WERI-Rb-1 (cell line): Measurements from ENCODE around the gene DPH1.

ENCODE experiments used
- DNase-seq: peaks from one replicate; pipeline ENCODE4 v3.0.0-alpha.2; 2020
- H3K27ac ChIP-seq: fragments of 250-450 bp; sonication (Bioruptor Pico); 2 replicates; pipeline ENCODE4 v1.5.1; 2020; ENCODE audit warnings: mild to moderate bottlenecking, moderate library complexity
- H3K27me3 ChIP-seq: fragments of 250-450 bp; sonication (Bioruptor Pico); 2 replicates; pipeline ENCODE4 v1.5.1; 2021; ENCODE audit warnings: mild to moderate bottlenecking, low read depth, moderate library complexity; ENCODE audit not compliant: insufficient read depth, severe bottlenecking
- H3K36me3 ChIP-seq: fragments of 250-450 bp; sonication (Bioruptor Pico); 2 replicates; pipeline ENCODE4 v1.5.1; 2020; ENCODE audit warnings: mild to moderate bottlenecking, moderate library complexity
- H3K4me3 ChIP-seq: 2 replicates; pipeline ENCODE4 v1.5.1; 2011; ENCODE audit warnings: low read depth, mild to moderate bottlenecking, control low read depth, low read length
- H3K9me3 ChIP-seq: fragments of 250-450 bp; sonication (Bioruptor Pico); 2 replicates; pipeline ENCODE4 v1.5.1; 2021; ENCODE audit warnings: mild to moderate bottlenecking, moderate library complexity; ENCODE audit not compliant: severe bottlenecking
- TF ChIP-seq, protein P1 (sequence below): IDR thresholded peaks from 2 replicates; pipeline ENCODE4 v1.5.1; 2011; ENCODE audit warnings: low read depth, mild to moderate bottlenecking, control low read depth, inconsistent platforms, low read length

Gene DPH1

DNA sequence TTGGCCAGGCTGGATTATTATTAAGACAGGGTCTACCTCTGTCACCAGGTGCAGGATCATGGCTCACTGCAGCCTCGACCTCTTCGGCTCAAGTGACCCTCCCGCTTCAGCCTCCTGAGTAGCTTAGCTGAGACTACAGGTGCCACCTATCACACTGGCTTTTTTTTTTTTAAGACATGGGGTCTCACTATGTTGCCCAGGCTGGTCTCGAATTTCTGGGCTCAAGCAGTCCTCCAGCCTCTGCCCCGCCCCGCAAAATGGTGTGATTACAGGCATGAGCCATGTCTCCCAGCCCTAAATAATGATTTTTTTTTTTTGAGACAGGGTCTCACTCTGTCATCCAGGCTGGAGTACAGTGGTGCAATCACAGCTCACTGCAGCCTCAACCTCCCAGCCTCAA is 17.6 kb downstream of the DPH1 start:
- Histone ChIP-seq H3K36me3 (peaks cover 24% of the 10 kb centered on the region), H3K27me3 (peaks cover 13% of the 10 kb centered on the region), H3K4me3 (no peak overlapping the region), H3K9me3 (no peaks in the 10 kb centered on the region), H3K27ac (no peak overlapping the region)
- DNase-seq = no peak
- TF ChIP-seq, protein P1, sequence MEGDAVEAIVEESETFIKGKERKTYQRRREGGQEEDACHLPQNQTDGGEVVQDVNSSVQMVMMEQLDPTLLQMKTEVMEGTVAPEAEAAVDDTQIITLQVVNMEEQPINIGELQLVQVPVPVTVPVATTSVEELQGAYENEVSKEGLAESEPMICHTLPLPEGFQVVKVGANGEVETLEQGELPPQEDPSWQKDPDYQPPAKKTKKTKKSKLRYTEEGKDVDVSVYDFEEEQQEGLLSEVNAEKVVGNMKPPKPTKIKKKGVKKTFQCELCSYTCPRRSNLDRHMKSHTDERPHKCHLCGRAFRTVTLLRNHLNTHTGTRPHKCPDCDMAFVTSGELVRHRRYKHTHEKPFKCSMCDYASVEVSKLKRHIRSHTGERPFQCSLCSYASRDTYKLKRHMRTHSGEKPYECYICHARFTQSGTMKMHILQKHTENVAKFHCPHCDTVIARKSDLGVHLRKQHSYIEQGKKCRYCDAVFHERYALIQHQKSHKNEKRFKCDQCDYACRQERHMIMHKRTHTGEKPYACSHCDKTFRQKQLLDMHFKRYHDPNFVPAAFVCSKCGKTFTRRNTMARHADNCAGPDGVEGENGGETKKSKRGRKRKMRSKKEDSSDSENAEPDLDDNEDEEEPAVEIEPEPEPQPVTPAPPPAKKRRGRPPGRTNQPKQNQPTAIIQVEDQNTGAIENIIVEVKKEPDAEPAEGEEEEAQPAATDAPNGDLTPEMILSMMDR = no peak

DNA sequence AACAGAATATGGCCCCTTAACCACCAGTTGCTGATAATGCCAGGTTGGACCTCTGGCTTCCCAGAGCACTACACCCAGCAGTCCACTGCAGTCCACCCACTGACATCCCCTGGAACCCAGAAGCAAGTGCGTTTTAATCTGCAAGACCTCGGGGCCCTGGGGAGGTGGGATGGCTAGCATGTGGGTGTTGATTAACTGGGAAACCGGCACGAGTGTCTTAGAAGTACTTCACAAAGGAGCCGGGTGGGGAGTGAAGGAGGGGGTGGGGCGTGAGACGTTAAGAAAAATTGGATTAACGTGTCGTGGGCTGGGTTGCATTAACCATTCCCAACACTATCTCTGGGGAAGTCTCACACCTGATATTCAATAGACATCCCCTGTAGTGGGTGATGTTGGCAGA is 18.9 kb downstream of the DPH1 start:
- no peak overlapping the region for H3K27ac ChIP-seq
- TF ChIP-seq, protein P1 = no peak
- peaks cover 16% of the 10 kb centered on the region for H3K27me3 ChIP-seq
- H3K9me3 ChIP-seq = no peaks in the 10 kb centered on the region
- DNase-seq = no peak
- peak overlapping the region; percentile 67 for H3K4me3 ChIP-seq
- peaks cover 11% of the 10 kb centered on the region for H3K36me3 ChIP-seq

DNA sequence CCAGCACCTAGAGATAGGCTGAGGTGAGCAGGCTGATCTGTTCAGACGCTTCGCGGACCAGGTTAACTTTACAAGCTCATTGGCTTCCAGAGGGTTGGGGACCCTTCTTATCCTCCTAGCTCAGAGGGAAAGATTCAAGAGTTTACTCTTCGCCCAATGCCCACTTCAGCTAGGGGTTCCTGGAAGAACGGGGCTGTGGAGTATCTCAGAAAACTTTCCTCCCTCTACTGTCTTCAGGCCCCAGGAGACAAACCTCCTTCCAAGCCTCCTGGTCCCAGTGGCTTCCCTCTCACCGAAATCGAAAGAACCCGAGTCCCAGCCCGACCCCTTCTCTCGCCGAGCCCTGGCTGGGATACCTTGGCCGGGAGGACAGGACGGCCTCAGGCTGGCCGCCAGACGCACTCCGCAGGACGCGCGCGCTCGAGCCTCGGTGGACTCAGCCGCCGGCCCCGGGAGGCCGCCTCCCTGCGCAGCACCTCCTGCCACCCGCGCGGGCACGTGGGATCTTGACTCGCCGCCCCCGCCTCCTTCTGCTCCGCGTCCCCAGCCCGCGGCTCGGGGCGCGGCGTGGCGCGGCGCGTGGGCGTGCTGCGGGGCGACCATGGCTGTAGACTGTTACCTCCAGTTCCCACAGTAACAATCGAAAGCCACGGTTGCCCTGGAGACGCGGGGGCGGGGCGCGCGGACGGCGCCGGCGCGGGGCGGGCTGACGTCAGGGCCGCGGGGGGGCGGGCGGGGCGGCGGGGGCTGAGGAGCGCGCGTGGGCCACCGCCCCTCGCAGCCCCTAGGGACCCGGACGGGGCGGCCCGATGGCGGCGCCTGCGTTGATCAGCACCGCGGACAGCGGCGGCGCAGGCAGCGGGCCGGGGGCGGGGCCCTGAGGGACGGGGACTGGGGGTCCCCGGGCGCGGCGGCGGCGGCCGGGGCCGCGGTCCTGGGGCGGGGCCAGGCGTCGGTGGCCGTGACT is 19.7 kb downstream of the DPH1 start:
- H3K9me3 ChIP-seq = no peaks in the 10 kb centered on the region
- H3K27ac ChIP-seq = peak overlapping the region; percentile 80
- H3K36me3 ChIP-seq = peaks cover 3% of the 10 kb centered on the region
- peaks cover 16% of the 10 kb centered on the region for H3K27me3 ChIP-seq
- H3K4me3 ChIP-seq = peak overlapping the region; percentile 67
- TF ChIP-seq, protein P1 = no peak
- DNase-seq = peak; percentile 83

DNA sequence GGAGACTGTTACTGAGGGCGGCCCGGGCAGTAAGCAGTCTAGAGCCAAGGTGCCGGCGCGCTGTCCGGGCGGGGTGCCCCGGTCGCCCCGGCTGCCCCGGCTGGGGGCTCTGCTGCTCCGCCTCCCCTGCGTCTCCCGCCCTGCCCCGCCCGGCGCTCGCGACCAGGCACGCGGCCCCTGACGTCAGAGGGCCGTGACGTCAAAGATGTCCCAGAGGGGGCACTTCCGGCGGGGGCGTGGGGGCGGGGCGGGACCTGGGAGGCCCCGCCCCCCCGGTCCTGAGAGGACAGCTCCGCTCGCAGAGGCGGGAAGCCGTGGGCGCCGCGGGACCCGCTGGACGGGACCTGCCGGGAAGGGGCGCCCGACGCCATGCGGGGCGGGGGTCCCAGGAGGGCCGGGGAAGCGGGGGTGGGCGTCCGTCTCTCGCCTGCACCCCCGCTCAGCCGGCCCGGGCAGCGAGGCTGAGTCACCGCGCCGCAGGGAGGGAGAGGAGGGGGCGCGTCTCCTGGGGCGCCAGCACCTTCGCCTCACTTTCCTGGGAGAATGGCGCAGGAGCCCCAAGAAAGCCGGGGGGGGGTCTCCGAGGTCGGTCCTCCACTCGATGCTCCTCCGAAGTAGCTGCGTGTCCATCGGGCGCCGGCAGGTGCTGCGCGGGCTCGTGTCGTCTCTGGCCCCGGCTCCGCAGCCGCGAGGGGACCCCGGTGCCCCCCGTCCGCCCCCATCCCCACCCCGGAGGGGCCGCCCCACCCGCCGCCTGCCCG is 20.5 kb downstream of the DPH1 start:
- Histone ChIP-seq H3K27ac (peak overlapping the region; percentile 80), H3K9me3 (no peaks in the 10 kb centered on the region), H3K27me3 (peaks cover 16% of the 10 kb centered on the region), H3K4me3 (peak overlapping the region; percentile 67), H3K36me3 (no peaks in the 10 kb centered on the region)
- TF ChIP-seq, protein P1 = no peak
- peak; percentile 87 for DNase-seq

DNA sequence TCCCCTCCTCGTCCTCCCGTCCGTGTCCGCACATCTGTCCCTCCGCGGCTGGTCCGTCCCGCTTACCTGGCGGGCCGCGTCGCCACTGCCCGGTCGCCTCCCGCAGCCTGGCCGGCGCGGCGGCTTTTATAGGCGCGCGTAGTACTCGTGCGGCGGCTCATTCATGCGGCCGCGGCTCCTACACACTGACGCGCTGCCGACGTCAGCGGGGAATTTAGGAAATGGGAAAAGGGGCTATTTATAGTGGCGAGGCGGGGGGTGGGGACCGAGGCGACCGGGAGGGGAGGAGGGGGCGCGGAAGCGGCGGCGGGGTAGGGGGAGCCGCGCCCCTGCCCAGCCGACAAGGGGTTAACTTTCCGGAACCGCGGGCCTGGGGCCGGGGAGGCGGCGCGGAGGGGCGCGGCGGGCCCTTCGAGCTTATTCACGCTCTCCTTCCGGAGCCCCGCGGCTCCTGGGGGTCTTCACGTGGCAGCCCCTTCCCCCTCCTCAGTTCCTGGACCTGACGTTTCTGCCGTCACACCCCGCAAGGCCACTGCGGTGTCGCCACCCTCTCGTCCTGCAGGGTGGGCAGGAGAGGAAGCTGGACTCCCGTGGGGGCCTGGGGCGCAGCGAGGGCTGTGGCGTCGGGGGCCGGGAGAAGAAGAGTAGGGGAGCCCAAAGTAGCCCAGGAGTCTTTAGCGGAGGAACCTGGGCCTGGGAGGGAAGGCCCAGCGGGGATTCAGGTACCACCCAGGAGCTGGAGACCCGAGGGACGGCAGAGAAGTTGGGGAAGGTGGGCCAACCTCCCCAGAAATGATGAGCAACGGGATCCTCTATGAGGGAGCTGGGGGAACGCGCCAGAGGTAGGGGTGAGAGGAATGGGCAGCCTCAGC is 21.3 kb downstream of the DPH1 start:
- Histone ChIP-seq H3K36me3 (no peaks in the 10 kb centered on the region), H3K9me3 (no peaks in the 10 kb centered on the region), H3K4me3 (peak overlapping the region; percentile 58), H3K27ac (no peak overlapping the region), H3K27me3 (peaks cover 16% of the 10 kb centered on the region)
- DNase-seq = no peak
- TF ChIP-seq, protein P1 = no peak
